D721Med (cell line): Measurements from ENCODE around the gene TIMP1.

ENCODE experiments used
- DNase-seq: peaks from one replicate; pipeline ENCODE4 v3.0.0; 2011; ENCODE audit warnings: low spot score; ENCODE audit not compliant: insufficient read length
- FAIRE-seq: peaks from 2 replicates; lab custom pipeline; 2011; peaks lifted over from hg19 to GRCh38; lab: Jason Lieb, UNC
- TF ChIP-seq, protein P1 (sequence below): IDR thresholded peaks from 2 replicates; pipeline ENCODE4 v1.5.1; 2012; ENCODE audit warnings: mild to moderate bottlenecking, control low read depth; ENCODE audit not compliant: insufficient read depth; ENCODE audit errors: missing control alignments

TIMP1 gene

DNA sequence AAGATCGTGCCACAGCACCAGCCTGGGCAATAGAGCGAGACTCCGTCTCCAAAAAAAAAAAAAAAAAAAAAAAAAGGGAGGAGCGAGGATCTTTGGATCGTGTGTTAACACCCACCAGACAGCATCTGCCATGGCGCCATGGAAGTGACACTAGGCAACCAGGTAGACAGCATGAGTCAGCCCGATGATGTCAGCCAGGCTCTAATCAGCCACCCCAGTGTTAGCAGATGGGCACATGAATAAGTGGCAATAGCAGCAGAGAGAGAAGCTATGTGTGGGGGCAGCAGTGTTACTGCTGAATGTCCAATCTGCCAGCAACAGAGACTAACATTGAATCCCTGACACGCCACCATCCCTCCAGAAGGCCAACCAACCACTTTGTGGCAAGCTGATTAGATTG, 30.8 kb downstream of the TIMP1 start:
- TF ChIP-seq, protein P1, sequence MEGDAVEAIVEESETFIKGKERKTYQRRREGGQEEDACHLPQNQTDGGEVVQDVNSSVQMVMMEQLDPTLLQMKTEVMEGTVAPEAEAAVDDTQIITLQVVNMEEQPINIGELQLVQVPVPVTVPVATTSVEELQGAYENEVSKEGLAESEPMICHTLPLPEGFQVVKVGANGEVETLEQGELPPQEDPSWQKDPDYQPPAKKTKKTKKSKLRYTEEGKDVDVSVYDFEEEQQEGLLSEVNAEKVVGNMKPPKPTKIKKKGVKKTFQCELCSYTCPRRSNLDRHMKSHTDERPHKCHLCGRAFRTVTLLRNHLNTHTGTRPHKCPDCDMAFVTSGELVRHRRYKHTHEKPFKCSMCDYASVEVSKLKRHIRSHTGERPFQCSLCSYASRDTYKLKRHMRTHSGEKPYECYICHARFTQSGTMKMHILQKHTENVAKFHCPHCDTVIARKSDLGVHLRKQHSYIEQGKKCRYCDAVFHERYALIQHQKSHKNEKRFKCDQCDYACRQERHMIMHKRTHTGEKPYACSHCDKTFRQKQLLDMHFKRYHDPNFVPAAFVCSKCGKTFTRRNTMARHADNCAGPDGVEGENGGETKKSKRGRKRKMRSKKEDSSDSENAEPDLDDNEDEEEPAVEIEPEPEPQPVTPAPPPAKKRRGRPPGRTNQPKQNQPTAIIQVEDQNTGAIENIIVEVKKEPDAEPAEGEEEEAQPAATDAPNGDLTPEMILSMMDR, result no peak
- no peak for DNase-seq
- FAIRE-seq, result no peak

DNA sequence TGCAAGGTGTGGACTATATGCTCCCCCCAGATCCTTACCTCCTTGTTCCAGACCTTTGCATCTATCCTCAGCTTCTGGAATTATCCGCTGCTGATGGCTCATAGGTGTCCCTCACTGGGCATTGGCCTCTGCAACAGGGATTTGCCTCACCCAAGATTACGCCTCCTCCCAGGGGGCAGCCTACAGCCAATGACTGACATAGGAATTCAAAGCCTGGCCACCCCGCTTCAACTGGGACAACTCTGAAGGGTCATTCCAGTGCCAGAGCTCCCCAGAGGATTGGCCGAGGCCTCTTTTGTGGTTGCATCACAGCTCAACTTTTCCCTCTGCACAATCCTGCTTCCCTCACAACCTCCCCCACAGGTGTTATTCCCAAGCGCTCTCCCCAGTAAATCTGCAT, 32.4 kb downstream of the TIMP1 start:
- DNase-seq, result no peak

GRCh38 chrX:47618923-47619485, 36.8 kb downstream of the TIMP1 start:
- TF ChIP-seq, protein P1, result no peak
- no peak for DNase-seq
- FAIRE-seq, result no peak

More for the DNA sequence above, 32.4 kb downstream of the TIMP1 start:
- no peak for FAIRE-seq
- TF ChIP-seq, protein P1, result no peak

DNA sequence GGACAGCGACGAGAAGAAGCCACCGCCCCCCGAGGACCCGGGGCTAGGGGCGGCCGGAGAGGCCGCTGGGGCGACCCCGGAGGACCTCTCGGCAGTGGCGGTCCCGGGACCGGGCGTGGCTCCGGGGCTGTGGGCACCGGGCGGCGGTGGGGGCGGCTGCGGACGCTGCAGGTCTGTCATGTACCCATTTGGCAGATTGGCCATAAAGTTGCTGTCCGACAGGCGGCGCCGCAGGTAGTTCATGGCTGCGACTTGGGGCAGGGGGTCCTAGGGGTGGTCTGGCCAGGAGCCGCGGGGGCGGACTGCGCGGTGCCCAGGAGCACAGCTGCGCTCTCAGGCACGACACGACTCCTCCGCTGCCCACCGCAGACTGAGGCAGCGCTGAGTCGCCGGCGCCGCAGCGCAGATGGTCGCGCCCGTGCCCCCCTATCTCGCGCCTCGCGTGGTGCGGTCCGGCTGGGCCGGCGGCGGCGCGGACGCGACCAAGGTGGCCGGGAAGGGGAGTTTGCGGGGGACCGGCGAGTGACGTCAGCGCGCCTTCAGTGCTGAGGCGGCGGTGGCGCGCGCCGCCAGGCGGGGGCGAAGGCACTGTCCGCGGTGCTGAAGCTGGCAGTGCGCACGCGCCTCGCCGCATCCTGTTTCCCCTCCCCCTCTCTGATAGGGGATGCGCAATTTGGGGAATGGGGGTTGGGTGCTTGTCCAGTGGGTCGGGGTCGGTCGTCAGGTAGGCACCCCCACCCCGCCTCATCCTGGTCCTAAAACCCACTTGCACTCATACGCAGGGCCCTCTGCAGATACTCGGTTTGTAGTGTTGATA, 37.5 kb downstream of the TIMP1 start, which contains the start of gene SYN1:
Gene SYN1, minus strand, starts transcription at position 372 of the 817 bp plus-strand sequence. Its CDS starts 129 bp downstream, at position 243.
- no peak for FAIRE-seq

DNA sequence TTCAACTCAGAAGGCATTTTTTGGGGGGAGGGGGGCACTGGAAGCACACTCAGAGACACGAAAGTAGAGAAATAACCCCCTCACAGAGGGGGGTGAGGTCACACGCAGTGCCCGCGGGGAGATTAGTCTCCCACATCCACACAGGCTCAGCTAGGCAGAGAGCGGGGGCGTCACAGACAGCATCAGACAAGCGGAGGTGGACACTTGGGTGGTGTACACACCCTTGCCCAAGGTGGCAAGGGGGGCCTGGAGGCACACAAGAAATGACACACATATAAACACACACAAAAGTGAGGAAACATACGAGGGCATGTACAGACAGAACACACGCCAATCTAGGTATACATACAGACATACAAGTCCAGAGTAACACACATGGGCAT, 38.1 kb downstream of the TIMP1 start:
- DNase-seq, result no peak
- no peak for FAIRE-seq
- TF ChIP-seq, protein P1, result no peak

More for the DNA sequence above, 37.5 kb downstream of the TIMP1 start, which contains the start of gene SYN1:
- peak; percentile 71 for DNase-seq
- TF ChIP-seq, protein P1, result peak; percentile 16

GRCh38 chrX:47621851-47622250, 39.6 kb downstream of the TIMP1 start:
- FAIRE-seq (no peak), DNase-seq (no peak)
- TF ChIP-seq, protein P1, result no peak
